Measurements from ENCODE around the gene RAB26. TPM values are rescaled to one million over a fixed set of nuclear protein-coding genes. Genes with fewer than 3 reads are reported as not detected.

RAB26 gene
- total and polyA plus RNA-seq, 4 donors: 0.51 to 4.8 (median 2.5) TPM; not detected in 1

GRCh38 chr16:2154533-2155090 is 6.2 kb downstream of the RAB26 start:
- WGBS, 2 donors: 2% methylated on average over 23 of the region's 23 CpGs
- no peak for ATAC-seq (ENCODE audit: low FRiP score)

GRCh38 chr16:2155091-2155950 is 6.9 kb downstream of the RAB26 start, which contains the start of gene TRAF7:
TRAF7 (plus strand) TSS chr16:2155782; CDS start chr16:2163921, 8,139 bp downstream.
- intact Hi-C loops (cut with DNase I): loop anchor here (1.0 to 10.0 kb wide), 2 partner anchors 68 to 99 kb away; partner anchors contain the start of genes E4F1 (in 1 of the 2) and ECI1 (in 1 of the 2)
- no peaks in the 10 kb centered on the region for H3K4me1 ChIP-seq (ENCODE audit: control insufficient read depth in 1 of 2, insufficient read depth in 2 of 2, low read length in 2 of 2)

More at GRCh38 chr16:2154533-2155090, 6.2 kb downstream of the RAB26 start:
- Histone ChIP-seq H3K4me1 (ENCODE audit: control insufficient read depth in 1 of 2, insufficient read depth in 2 of 2, low read length in 2 of 2) (no peaks in the 10 kb centered on the region), H3K4me3 (ENCODE audit: low read length in 2 of 2) (peak overlapping the region; percentile 58 to 72), H3K9me3 (ENCODE audit: control insufficient read depth, low read length) (no peaks in the 10 kb centered on the region), H3K36me3 (ENCODE audit: control insufficient read depth in 1 of 2, insufficient read depth in 2 of 2, low read length in 1 of 2) (no peaks in the 10 kb centered on the region), H3K27ac (ENCODE audit: low read depth in 1 of 2, low read length in 2 of 2) (no peak overlapping the region), H3K27me3 (ENCODE audit: control insufficient read depth in 1 of 2, insufficient read depth in 2 of 2, low read length in 1 of 2) (no peaks in the 10 kb centered on the region)
- peak in 1 of 2 donors; percentile 72 for DNase-seq
- intact Hi-C loops (cut with DNase I): loop anchor here (1.0 to 10.0 kb wide), 3 partner anchors 69 to 132 kb away; partner anchors contain the start of genes E4F1 (in 1 of the 2) and ECI1 (in 1 of the 2)

GRCh38 chr16:2155977-2156848 is 7.8 kb downstream of the RAB26 start:
- ATAC-seq (ENCODE audit: low FRiP score): no peak
- no peaks in the 10 kb centered on the region for H3K4me1 ChIP-seq (ENCODE audit: control insufficient read depth in 1 of 2, insufficient read depth in 2 of 2, low read length in 2 of 2)

More at GRCh38 chr16:2155091-2155950, 6.9 kb downstream of the RAB26 start, which contains the start of gene TRAF7:
- Histone ChIP-seq H3K9me3 (ENCODE audit: control insufficient read depth, low read length) (no peaks in the 10 kb centered on the region), H3K36me3 (ENCODE audit: control insufficient read depth in 1 of 2, insufficient read depth in 2 of 2, low read length in 1 of 2) (no peaks in the 10 kb centered on the region), H3K4me3 (ENCODE audit: low read length in 2 of 2) (peak within 1 kb of the TSS; percentile 58 to 72), H3K27ac (ENCODE audit: low read depth in 1 of 2, low read length in 2 of 2) (peak within 1 kb of the TSS in 1 of 2 donors; percentile 33), H3K27me3 (ENCODE audit: control insufficient read depth in 1 of 2, insufficient read depth in 2 of 2, low read length in 1 of 2) (no peaks in the 10 kb centered on the region)
- ATAC-seq (ENCODE audit: low FRiP score) (peak; percentile 95), DNase-seq (peak; percentile 99)
- 0% methylated on average over 57 to 94 of the region's 94 CpGs for WGBS, 2 donors

GRCh38 chr16:2156849-2157224 is 8.4 kb downstream of the RAB26 start:
- Histone ChIP-seq H3K4me1 (ENCODE audit: control insufficient read depth in 1 of 2, insufficient read depth in 2 of 2, low read length in 2 of 2) (no peaks in the 10 kb centered on the region), H3K27ac (ENCODE audit: low read depth in 1 of 2, low read length in 2 of 2) (no peak overlapping the region), H3K27me3 (ENCODE audit: control insufficient read depth in 1 of 2, insufficient read depth in 2 of 2, low read length in 1 of 2) (no peaks in the 10 kb centered on the region), H3K36me3 (ENCODE audit: control insufficient read depth in 1 of 2, insufficient read depth in 2 of 2, low read length in 1 of 2) (no peaks in the 10 kb centered on the region), H3K4me3 (ENCODE audit: low read length in 2 of 2) (no peak overlapping the region), H3K9me3 (ENCODE audit: control insufficient read depth, low read length) (no peaks in the 10 kb centered on the region)
- DNase-seq: no peak
- 65 to 69% methylated on average over 5 of the region's 5 CpGs for WGBS, 2 donors
- no peak for ATAC-seq (ENCODE audit: low FRiP score)
- intact Hi-C loops (cut with DNase I): loop anchor here in 1 of 2 donors (10.0 kb wide), 1 partner anchor 98 kb away; the partner anchor contains the start of gene ECI1

More at GRCh38 chr16:2155977-2156848, 7.8 kb downstream of the RAB26 start:
- no peaks in the 10 kb centered on the region for H3K27me3 ChIP-seq (ENCODE audit: control insufficient read depth in 1 of 2, insufficient read depth in 2 of 2, low read length in 1 of 2)
- H3K36me3 ChIP-seq (ENCODE audit: control insufficient read depth in 1 of 2, insufficient read depth in 2 of 2, low read length in 1 of 2): no peaks in the 10 kb centered on the region
- peak; percentile 58 to 78 for DNase-seq
- intact Hi-C loops (cut with DNase I): loop anchor here (1.0 to 10.0 kb wide), 2 partner anchors 67 to 99 kb away; partner anchors contain the start of genes E4F1 (in 1 of the 2) and ECI1 (in 1 of the 2)
- H3K27ac ChIP-seq (ENCODE audit: low read depth in 1 of 2, low read length in 2 of 2): peak overlapping the region in 1 of 2 donors; percentile 33
- peak overlapping the region; percentile 50 to 56 for H3K4me3 ChIP-seq (ENCODE audit: low read length in 2 of 2)
- 4 to 5% methylated on average over 41 to 47 of the region's 47 CpGs for WGBS, 2 donors
- H3K9me3 ChIP-seq (ENCODE audit: control insufficient read depth, low read length): no peaks in the 10 kb centered on the region

- WGBS, 2 donors: 80 to 84% methylated on average over 27 of the region's 27 CpGs
- no peak overlapping the region for H3K27ac ChIP-seq (ENCODE audit: low read depth in 1 of 2, low read length in 2 of 2)
- DNase-seq (peak in 1 of 2 donors; percentile 49), ATAC-seq (ENCODE audit: low FRiP score) (no peak)
- no peaks in the 10 kb centered on the region for H3K36me3 ChIP-seq (ENCODE audit: control insufficient read depth in 1 of 2, insufficient read depth in 2 of 2, low read length in 1 of 2)
- intact Hi-C loops (cut with DNase I): loop anchor here in 1 of 2 donors (10.0 kb wide), 1 partner anchor 97 kb away; the partner anchor contains the start of gene ECI1
- H3K4me1 ChIP-seq (ENCODE audit: control insufficient read depth in 1 of 2, insufficient read depth in 2 of 2, low read length in 2 of 2): no peaks in the 10 kb centered on the region
- H3K27me3 ChIP-seq (ENCODE audit: control insufficient read depth in 1 of 2, insufficient read depth in 2 of 2, low read length in 1 of 2): no peaks in the 10 kb centered on the region
- no peaks in the 10 kb centered on the region for H3K9me3 ChIP-seq (ENCODE audit: control insufficient read depth, low read length)
- H3K4me3 ChIP-seq (ENCODE audit: low read length in 2 of 2): no peak overlapping the region
Measured at GRCh38 chr16:2157480-2158261, 9.2 kb downstream of the RAB26 start.

- intact Hi-C loops (cut with DNase I): loop anchor here in 1 of 2 donors (10.0 kb wide), 1 partner anchor 97 kb away; the partner anchor contains the start of gene ECI1
- Histone ChIP-seq H3K27ac (ENCODE audit: low read depth in 1 of 2, low read length in 2 of 2) (no peak overlapping the region), H3K4me3 (ENCODE audit: low read length in 2 of 2) (no peak overlapping the region), H3K9me3 (ENCODE audit: control insufficient read depth, low read length) (no peaks in the 10 kb centered on the region), H3K36me3 (ENCODE audit: control insufficient read depth in 1 of 2, insufficient read depth in 2 of 2, low read length in 1 of 2) (no peaks in the 10 kb centered on the region), H3K4me1 (ENCODE audit: control insufficient read depth in 1 of 2, insufficient read depth in 2 of 2, low read length in 2 of 2) (no peaks in the 10 kb centered on the region), H3K27me3 (ENCODE audit: control insufficient read depth in 1 of 2, insufficient read depth in 2 of 2, low read length in 1 of 2) (no peaks in the 10 kb centered on the region)
- WGBS, 2 donors: 86 to 88% methylated on average over 15 of the region's 15 CpGs
- DNase-seq (no peak), ATAC-seq (ENCODE audit: low FRiP score) (no peak)
Measured at GRCh38 chr16:2158262-2158638, 9.8 kb downstream of the RAB26 start.

- intact Hi-C loops (cut with DNase I): loop anchor here in 1 of 2 donors (10.0 kb wide), 1 partner anchor 95 kb away; the partner anchor contains the start of gene ECI1
- Histone ChIP-seq H3K36me3 (ENCODE audit: control insufficient read depth in 1 of 2, insufficient read depth in 2 of 2, low read length in 1 of 2) (no peaks in the 10 kb centered on the region), H3K4me1 (ENCODE audit: control insufficient read depth in 1 of 2, insufficient read depth in 2 of 2, low read length in 2 of 2) (no peaks in the 10 kb centered on the region), H3K27me3 (ENCODE audit: control insufficient read depth in 1 of 2, insufficient read depth in 2 of 2, low read length in 1 of 2) (no peaks in the 10 kb centered on the region), H3K27ac (ENCODE audit: low read depth in 1 of 2, low read length in 2 of 2) (no peak overlapping the region), H3K4me3 (ENCODE audit: low read length in 2 of 2) (no peak overlapping the region), H3K9me3 (ENCODE audit: control insufficient read depth, low read length) (no peaks in the 10 kb centered on the region)
- DNase-seq: peak; percentile 70 to 83
- WGBS, 2 donors: 35 to 40% methylated on average over 21 to 24 of the region's 24 CpGs
- ATAC-seq (ENCODE audit: low FRiP score): peak; percentile 31
Measured at GRCh38 chr16:2159175-2159838, 10.9 kb downstream of the RAB26 start.

Data from aorta (tissue), 5 donors.